B cell (primary cell): ENCODE results near the gene ABL1.

ENCODE experiments used
- EZH2 ChIP-seq: IDR thresholded peaks from 2 replicates; pipeline ENCODE4 v1.6.1; 2012; ENCODE audit warnings: borderline replicate concordance, low read depth, mild to moderate bottlenecking, moderate library complexity, low read length; ENCODE audit not compliant: insufficient read depth, poor library complexity, severe bottlenecking
- TF ChIP-seq, protein P1 (sequence below): fragments of 200-600 bp; IDR thresholded peaks from one replicate; pipeline ENCODE4 v1.8.0; 2022; ENCODE audit warnings: antibody characterized with exemption, mild to moderate bottlenecking

DNA sequence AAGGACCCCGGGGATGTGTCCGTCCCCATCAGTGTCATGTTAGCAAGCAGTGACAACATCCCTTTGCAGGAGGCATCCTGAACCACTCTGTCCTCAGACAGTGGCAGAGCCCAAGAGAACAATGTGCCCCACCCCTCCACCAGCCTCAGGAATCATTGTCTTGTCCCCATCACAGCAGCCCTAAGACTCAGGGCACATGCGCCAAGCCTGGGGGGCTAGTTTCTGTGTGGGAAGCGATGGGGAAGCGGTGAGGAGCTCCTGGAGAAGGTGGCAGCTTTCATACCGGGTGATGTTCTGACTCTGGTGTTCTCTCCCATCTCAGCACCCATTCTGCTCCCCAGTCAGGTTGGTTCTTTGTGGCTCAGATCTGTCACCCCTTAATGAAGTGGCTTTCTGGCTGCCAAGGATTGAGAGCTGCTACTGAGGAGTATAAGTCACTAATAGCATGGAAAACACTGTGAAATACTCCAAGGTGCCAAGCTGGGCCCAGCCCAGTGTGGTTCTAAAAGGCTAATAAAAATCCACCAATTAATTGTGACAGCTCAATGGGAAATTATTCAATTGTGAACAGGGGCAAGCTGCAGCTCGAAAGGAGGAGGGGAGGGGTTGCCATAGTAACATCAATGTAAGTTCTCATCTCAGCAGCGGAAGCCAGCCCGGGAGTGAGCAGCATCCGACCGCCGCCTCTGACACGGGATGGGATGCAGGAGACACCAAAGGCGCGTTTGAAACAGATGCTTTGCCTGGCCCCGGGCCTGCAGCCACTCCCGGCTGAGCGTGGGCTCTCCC is 56.8 kb downstream of the ABL1 start:
- TF ChIP-seq, protein P1, sequence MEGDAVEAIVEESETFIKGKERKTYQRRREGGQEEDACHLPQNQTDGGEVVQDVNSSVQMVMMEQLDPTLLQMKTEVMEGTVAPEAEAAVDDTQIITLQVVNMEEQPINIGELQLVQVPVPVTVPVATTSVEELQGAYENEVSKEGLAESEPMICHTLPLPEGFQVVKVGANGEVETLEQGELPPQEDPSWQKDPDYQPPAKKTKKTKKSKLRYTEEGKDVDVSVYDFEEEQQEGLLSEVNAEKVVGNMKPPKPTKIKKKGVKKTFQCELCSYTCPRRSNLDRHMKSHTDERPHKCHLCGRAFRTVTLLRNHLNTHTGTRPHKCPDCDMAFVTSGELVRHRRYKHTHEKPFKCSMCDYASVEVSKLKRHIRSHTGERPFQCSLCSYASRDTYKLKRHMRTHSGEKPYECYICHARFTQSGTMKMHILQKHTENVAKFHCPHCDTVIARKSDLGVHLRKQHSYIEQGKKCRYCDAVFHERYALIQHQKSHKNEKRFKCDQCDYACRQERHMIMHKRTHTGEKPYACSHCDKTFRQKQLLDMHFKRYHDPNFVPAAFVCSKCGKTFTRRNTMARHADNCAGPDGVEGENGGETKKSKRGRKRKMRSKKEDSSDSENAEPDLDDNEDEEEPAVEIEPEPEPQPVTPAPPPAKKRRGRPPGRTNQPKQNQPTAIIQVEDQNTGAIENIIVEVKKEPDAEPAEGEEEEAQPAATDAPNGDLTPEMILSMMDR = no peak
- no peak for TF ChIP-seq EZH2
